Muscle of leg (tissue), 16 donors: ENCODE data around the gene TRPV5. TPM values are rescaled to one million over a fixed set of nuclear protein-coding genes. Genes with fewer than 3 reads are reported as not detected.
"Not testable (repeated sequence)": the region's sequence is repeated elsewhere in the genome, so short reads cannot be mapped to it uniquely, and the experiment has no call there.

Experiments used
- DNase-seq: peaks from one replicate; pipeline ENCODE4 v3.0.0; 2013
- H3K27ac ChIP-seq: one replicate; pipeline ENCODE4 v1.5.1; 2013; ENCODE audit warnings: mild to moderate bottlenecking, low read length, control low read depth
- H3K27me3 ChIP-seq: one replicate; pipeline ENCODE4 v1.6.1; 2013; ENCODE audit warnings: low read length; ENCODE audit not compliant: control insufficient read depth, insufficient read depth
- H3K36me3 ChIP-seq: one replicate; pipeline ENCODE4 v1.6.1; 2013; ENCODE audit warnings: low read length; ENCODE audit not compliant: control insufficient read depth, insufficient read depth
- H3K4me1 ChIP-seq: one replicate; pipeline ENCODE4 v1.6.1; 2013; ENCODE audit warnings: low read length; ENCODE audit not compliant: control insufficient read depth, insufficient read depth
- H3K4me3 ChIP-seq: one replicate; pipeline ENCODE4 v1.5.1; 2013; ENCODE audit warnings: low read length, control low read depth
- H3K9me3 ChIP-seq: replicated peaks from 2 replicates; pipeline ENCODE4 v1.6.1; 2013; ENCODE audit warnings: low read depth, low read length; ENCODE audit not compliant: control insufficient read depth
- WGBS: methylation state at CpG from one replicate; pipeline ENCODE4 v1.1.5; 2013; ENCODE audit warnings: missing lambda C conversion rate; ENCODE audit not compliant: insufficient coverage; 5-methylcytosine and 5-hydroxymethylcytosine counted together
- long read RNA-seq, 11 donors: transcript quantifications; one replicate each; lab custom pipeline, GENCODE V29; 2026
- polyA plus RNA-seq, 8 donors: library from polyadenylated mRNA; unstranded; fragments of 120-200 nt; gene quantifications; one replicate each; pipeline versions ENCODE4 v1.2.1 to v1.2.3, GENCODE V29; 2013; ENCODE audit warnings: inconsistent platforms in 1 of 8, low replicate concordance in 1 of 8; ENCODE audit not compliant: insufficient read length in 8 of 8, insufficient read depth in 1 of 8
- total RNA-seq: library from RNA; stranded (reverse); fragments of 120-200 nt; gene quantifications from one replicate; pipeline ENCODE4 v1.2.4, GENCODE V29; 2013

Gene TRPV5
- total RNA-seq: 0.04 TPM
- under 1 TPM in 5 of 8 donors, not detected in 3; 0.04 to 0.11 (median 0.07) TPM for polyA plus RNA-seq
- long read RNA-seq, donor 1: 0 reads
- long read RNA-seq, donor 2: 0 reads
- long read RNA-seq, donor 3: 0 reads
- long read RNA-seq, donor 4: 0 reads
- long read RNA-seq, donor 5: 0 reads
- long read RNA-seq, donor 6: 0 reads
- long read RNA-seq, donor 7: 0 reads
- long read RNA-seq, donor 8: 0 reads
- long read RNA-seq, donor 9: 0 reads
- long read RNA-seq, donor 10: 0 reads
- long read RNA-seq, donor 11: 0 reads

- no peaks in the 10 kb centered on the region for H3K27me3 ChIP-seq
- no peaks in the 10 kb centered on the region for H3K4me1 ChIP-seq
- H3K4me3 ChIP-seq: no peak within 1 kb of the TSS
- no peak for DNase-seq
- no peak within 1 kb of the TSS for H3K27ac ChIP-seq
- H3K9me3 ChIP-seq: no peaks in the 10 kb centered on the region
- WGBS: 68% methylated on average over 4 of the region's 4 CpGs
- H3K36me3 ChIP-seq: no peaks in the 10 kb centered on the region
These were observed at the start of gene TRPV5 for GRCh38 chr7:142933624-142934023. Gene TRPV5 (minus strand): TSS chr7:142933746. CDS start chr7:142933459, 287 bp downstream.

GRCh38 chr7:142978402-142978801, 44.9 kb upstream of the TRPV5 start:
- not testable (repeated sequence) for DNase-seq, H3K4me1 ChIP-seq, H3K9me3 ChIP-seq, H3K4me3 ChIP-seq, H3K36me3 ChIP-seq, H3K27ac ChIP-seq, H3K27me3 ChIP-seq
- no CpG with 5 or more reads among the region's 4 CpGs for WGBS

DNA sequence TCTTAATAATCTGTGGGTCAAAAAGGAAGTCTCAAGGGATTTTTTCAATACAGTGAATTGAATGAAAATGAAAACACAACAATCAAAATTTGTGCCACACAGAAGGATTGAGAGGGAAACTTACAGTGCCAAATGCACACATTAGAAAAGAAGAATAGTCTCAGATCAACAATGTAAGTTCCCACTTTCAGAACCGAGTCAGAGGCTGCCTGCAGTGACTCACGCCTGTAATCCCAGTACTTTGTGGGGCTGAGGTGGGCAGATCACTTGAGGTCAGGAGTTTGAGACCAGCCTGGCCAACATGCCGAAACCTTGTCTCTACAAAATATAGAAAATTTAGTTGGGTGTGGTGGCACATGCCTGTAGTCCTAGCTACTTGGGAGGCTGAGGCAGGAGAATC, 41.1 kb upstream of the TRPV5 start:
- Histone ChIP-seq H3K4me3 (no peak overlapping the region), H3K36me3 (no peaks in the 10 kb centered on the region), H3K4me1 (no peaks in the 10 kb centered on the region), H3K9me3 (no peaks in the 10 kb centered on the region), H3K27ac (no peak overlapping the region), H3K27me3 (no peaks in the 10 kb centered on the region)
- DNase-seq: no peak
- WGBS: 80% methylated on average over 1 of the region's 3 CpGs

DNA sequence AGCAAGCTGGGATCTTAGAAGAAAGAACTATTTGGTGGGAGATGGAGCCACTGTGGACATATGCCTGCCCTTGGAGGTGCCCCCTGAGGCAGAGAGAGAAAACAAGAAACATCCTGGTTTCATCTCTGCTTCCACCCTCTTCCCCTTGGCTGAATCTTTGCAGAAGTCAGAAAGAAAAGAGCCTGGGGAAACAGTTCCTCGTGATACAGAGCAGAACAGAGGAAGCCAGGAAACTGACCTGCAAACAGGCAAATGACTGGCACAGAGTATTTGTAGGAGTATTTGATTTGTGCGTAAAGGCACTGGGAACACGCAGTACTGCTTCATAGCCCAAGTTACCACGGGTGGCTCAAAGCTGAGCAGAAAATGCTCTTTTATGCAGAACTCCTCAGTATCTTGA, 35.6 kb upstream of the TRPV5 start:
- H3K27me3 ChIP-seq: no peaks in the 10 kb centered on the region
- H3K4me1 ChIP-seq: no peaks in the 10 kb centered on the region

DNA sequence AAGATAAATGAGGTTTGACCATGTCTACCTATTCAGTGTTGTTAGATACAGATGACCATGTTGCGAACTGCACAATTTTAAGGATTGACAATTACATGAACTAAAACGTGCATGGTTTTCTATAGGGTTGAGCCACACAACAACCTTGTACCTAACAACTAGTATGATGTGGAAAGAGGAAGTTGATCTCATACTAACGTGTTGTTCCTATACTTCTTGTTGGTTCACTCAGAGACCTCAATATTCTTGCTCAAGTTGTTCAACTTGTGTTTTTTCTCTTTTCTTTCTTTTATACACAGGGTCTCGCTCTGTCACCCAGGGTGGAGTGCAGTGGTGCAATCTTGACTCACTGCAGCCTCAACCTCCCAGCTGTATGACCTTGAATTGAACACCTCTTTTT, 34.7 kb upstream of the TRPV5 start:
- no peaks in the 10 kb centered on the region for H3K27me3 ChIP-seq
- H3K36me3 ChIP-seq: no peaks in the 10 kb centered on the region
- no peak for DNase-seq
- no peak overlapping the region for H3K27ac ChIP-seq
- no peaks in the 10 kb centered on the region for H3K9me3 ChIP-seq
- no peak overlapping the region for H3K4me3 ChIP-seq
- 89% methylated on average over 1 of the region's 4 CpGs for WGBS
- no peaks in the 10 kb centered on the region for H3K4me1 ChIP-seq

More for the DNA sequence above, 35.6 kb upstream of the TRPV5 start:
- Histone ChIP-seq H3K36me3 (no peaks in the 10 kb centered on the region), H3K9me3 (no peaks in the 10 kb centered on the region), H3K27ac (no peak overlapping the region), H3K4me3 (no peak overlapping the region)
- no peak for DNase-seq
- WGBS: 44% methylated on average over 2 of the region's 4 CpGs

DNA sequence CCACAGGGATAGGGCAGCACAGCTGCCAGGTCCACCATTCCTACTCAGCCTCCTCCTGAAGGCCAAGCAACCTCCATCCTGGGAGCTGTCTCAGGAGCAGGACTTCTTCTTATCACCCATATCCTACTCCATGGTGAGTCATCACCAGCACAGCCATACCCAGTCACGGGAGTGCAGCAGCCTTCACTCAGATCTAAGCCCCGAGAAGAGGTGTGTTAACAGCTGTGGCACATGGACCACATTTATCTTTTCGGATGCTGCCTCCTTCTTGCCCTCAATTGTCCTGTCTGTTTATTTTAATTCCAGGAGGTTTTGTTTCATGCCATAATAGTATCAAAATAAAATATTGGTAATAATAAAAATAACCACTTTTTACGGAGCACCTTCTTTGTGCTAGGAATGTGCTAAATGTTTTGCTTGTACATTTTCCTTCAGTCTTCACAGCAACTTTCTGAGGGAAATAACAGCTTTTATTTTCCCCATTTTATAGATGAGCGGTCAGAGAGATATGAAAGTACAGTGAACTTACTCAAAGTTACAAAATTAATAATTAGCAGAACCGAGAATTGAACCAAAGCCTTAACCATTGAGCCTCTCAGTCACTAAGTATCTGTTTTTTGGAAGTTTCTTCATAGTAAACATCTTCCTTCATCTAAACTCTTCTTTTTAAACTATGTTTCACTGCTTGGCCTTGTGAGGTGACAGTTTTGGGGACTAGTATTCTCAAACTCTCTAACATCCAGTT, 31.1 kb upstream of the TRPV5 start:
- no CpG with 5 or more reads among the region's 6 CpGs for WGBS
- no peaks in the 10 kb centered on the region for H3K27me3 ChIP-seq

DNA sequence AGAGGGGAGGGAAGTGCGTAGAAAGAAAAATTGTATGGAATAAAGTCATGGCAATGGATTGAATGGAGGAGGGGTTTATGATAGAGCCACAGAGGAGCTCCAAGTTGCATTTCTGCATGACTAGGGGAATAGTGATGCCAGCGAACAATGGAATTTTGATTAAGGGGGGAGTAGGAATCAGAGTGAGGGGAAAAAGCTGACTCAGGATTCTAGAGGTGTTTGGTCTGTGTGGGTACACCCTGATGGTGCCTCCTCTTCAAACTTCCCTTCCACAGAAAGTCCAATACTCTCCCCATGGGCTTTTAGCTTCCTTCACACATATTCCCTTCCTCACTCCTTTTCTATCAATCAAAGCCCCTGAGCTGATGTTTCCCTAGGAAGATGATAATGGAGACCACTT, 30.4 kb upstream of the TRPV5 start:
- WGBS: 87% methylated on average over 2 of the region's 2 CpGs

More for the DNA sequence above, 31.1 kb upstream of the TRPV5 start:
- Histone ChIP-seq H3K27ac (no peak overlapping the region), H3K4me1 (no peaks in the 10 kb centered on the region), H3K36me3 (no peaks in the 10 kb centered on the region), H3K4me3 (no peak overlapping the region), H3K9me3 (no peaks in the 10 kb centered on the region)
- DNase-seq: no peak

GRCh38 chr7:142962991-142963390, 29.4 kb upstream of the TRPV5 start:
- no CpG with 5 or more reads among the region's 1 CpG for WGBS
- Histone ChIP-seq H3K9me3 (no peaks in the 10 kb centered on the region), H3K4me3 (no peak overlapping the region), H3K27me3 (no peaks in the 10 kb centered on the region), H3K4me1 (no peaks in the 10 kb centered on the region), H3K27ac (no peak overlapping the region), H3K36me3 (no peaks in the 10 kb centered on the region)
- DNase-seq: no peak

More for the DNA sequence above, 30.4 kb upstream of the TRPV5 start:
- DNase-seq: no peak
- Histone ChIP-seq H3K9me3 (no peaks in the 10 kb centered on the region), H3K36me3 (no peaks in the 10 kb centered on the region), H3K27me3 (no peaks in the 10 kb centered on the region), H3K27ac (no peak overlapping the region), H3K4me1 (no peaks in the 10 kb centered on the region), H3K4me3 (no peak overlapping the region)

- Histone ChIP-seq H3K4me1 (no peaks in the 10 kb centered on the region), H3K9me3 (no peaks in the 10 kb centered on the region), H3K27ac (no peak within 1 kb of the TSS), H3K36me3 (no peaks in the 10 kb centered on the region), H3K27me3 (no peaks in the 10 kb centered on the region), H3K4me3 (no peak within 1 kb of the TSS)
- WGBS: 47% methylated on average over 6 of the region's 9 CpGs
- no peak for DNase-seq
These were observed 28.7 kb upstream of the TRPV5 start, which contains the start of gene KEL for GRCh38 chr7:142961973-142962926. Gene KEL (minus strand): TSS chr7:142962363. CDS start chr7:142962206, 157 bp downstream.

DNA sequence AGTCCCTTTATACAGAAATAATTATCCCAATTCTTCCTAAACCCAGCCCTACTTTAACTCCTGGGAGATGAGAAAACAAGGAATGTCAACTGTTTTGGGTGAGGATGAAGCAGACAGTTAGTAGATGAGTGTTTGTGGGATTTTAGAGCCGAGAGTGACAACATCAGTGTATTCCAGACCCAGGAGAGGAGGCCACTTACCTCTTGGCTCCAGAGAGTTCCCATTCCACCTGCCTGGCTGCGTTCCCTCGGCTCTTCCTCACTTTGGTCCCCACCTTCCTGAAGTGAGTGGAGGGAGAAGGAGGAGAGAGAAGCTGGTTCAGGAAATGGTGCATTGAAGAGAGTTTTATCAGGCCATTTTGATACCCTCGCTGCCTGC, 28.0 kb upstream of the TRPV5 start:
- no peaks in the 10 kb centered on the region for H3K4me1 ChIP-seq
- no peak overlapping the region for H3K4me3 ChIP-seq
- no peaks in the 10 kb centered on the region for H3K36me3 ChIP-seq
- H3K27me3 ChIP-seq: no peaks in the 10 kb centered on the region
- no peak for DNase-seq
- 80% methylated on average over 1 of the region's 4 CpGs for WGBS
- H3K27ac ChIP-seq: no peak overlapping the region
- H3K9me3 ChIP-seq: no peaks in the 10 kb centered on the region
